Activated CD4-positive, alpha-beta T cell treated with anti-CD3 and anti-CD28 coated beads, Interleukin-2, Interleukin-4, amounts not matched to agents 100 ng/mL and 50 ng/mL, durations not matched to agents 16 hours and 8 hours (primary cell): Measurements from ENCODE around the gene MMP28.
A peak's percentile ranks its signal among the peaks of the same experiment; 100 is the strongest.

ENCODE experiments used
- DNase-seq: peaks from one replicate; pipeline ENCODE4 v3.0.0-alpha.2; 2020; ENCODE audit warnings: low spot score

The MMP28 gene

GRCh38 chr17:35797918-35798317 is 2.5 kb upstream of the MMP28 start:
- no peak for DNase-seq

DNA sequence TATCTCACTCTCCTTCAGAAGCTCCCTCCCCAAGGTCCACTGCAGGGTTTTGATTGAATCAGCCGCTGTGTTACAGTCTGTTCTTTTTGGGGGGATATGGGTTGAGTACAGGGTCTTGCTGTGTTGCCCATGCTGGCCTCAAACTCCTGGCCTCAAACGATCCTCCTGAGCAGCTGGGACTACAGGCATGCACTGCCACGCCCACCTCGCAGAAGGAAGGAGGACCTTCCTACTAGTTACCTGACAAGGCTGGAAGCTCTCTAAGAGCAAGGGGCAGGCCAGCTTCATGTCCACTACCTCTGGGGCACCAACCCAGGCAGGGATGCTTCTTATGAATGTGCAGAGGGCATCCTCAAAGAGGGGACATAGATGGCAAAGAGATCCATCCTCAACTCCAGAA is 1.9 kb upstream of the MMP28 start:
- DNase-seq = no peak

DNA sequence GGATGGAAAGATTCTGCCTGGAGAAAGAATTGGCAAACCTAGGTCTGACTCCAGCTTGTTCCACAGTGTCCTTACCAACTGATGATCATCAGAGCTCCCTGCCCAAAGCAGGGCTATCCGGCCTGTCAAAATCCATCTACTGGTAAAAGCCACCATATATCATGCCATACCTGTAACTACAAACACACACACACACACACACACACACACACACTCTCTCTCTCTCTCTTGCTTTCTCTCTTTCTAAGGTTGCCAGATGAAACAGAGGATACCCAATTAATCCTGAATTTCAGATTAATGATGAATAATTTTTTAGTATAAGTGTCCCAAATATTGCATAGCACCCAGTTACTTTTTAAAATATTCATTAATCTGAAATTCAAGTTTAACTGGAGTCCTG is 1.5 kb upstream of the MMP28 start:
- no peak for DNase-seq

- DNase-seq = no peak
Observed at GRCh38 chr17:35795871-35796265, 427 bp upstream of the MMP28 start.

DNA sequence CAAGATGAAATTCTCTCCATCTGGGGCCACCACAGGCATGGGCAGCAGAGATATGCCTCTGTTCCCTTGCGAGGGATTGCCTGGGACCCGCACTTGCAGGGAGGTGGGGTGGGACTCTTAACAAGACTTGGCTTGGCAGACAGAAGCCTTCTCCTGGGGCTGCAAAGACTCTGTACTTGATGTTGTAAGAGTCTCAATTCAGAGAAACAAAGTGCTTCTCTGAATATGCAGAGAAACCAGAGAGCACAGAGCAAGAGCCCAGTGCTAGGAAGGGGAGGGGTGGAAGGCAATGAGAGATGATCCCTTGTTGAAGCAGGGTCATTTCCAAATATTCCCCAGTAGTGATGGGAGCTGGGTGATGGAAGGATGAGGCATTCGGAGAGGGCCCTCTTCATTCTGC is 2.2 kb downstream of the MMP28 start:
- DNase-seq = no peak

- no peak for DNase-seq
Observed at GRCh38 chr17:35791681-35792350, 3.6 kb downstream of the MMP28 start.

- DNase-seq = no peak
Observed at GRCh38 chr17:35790841-35791240, 4.6 kb downstream of the MMP28 start.

DNA sequence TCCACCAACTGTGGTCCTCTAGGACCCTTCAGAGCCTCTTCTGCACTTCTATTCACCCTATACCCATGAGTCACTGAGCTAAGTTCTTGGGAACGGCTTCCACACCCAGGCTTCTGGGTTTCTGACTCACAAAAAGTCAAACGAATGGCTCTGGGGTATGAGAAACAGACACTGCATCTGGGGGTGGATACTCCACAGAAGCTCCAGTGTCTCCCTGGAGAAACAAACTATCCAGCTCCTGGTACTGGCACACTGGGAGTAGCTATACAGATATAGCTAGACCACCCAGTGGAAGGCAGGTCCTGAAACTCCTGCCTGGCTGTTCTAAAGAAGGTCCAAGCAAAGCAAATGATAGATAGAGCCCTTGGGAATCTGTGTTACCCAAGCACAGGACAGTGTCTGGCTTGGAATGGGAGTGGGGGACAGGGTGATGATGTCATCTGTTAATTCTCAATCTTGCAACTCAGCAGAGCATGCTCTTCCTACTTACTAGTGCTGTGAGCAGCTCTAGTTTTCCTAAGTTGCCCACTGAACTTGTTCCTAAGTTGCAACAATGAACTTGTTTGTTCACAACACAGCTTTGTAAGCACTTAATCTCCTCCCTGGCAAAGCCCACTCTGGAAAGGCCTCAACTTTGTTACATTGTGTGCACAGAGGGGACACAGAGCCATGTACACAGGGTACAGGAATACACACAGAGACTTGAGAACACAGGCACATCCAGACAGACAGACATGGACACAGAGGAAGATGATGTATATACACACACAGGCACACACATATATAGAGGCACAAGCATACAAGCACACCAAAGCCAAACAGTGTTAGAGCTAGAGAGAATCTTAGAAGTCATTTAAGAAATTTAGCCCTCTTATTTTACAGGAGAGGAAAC is 6.7 kb downstream of the MMP28 start:
- DNase-seq = no peak

GRCh38 chr17:35786941-35787432 is 8.5 kb downstream of the MMP28 start:
- DNase-seq = no peak

DNA sequence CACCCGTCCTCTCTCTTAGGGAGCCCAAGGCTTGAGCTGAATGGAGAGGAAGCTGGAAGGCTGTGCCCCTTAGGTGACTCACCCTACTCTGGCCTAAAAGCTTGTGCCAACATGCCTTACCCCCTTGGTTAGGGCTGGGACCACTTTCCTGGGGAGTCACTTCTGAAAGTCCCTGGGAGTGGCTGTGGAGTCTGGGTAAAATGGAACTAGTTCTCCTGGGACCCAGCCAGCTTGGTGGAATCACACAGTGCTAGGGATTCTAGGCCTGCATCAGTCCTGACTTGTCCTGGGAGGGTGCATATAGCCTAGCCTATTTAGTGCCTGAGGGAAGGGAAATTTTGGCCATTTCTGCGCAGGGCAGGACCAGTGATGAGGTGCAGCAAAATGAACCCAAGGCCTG is 10.5 kb downstream of the MMP28 start:
- no peak for DNase-seq

- no peak for DNase-seq
Observed at GRCh38 chr17:35780950-35781349, 14.5 kb downstream of the MMP28 start.

DNA sequence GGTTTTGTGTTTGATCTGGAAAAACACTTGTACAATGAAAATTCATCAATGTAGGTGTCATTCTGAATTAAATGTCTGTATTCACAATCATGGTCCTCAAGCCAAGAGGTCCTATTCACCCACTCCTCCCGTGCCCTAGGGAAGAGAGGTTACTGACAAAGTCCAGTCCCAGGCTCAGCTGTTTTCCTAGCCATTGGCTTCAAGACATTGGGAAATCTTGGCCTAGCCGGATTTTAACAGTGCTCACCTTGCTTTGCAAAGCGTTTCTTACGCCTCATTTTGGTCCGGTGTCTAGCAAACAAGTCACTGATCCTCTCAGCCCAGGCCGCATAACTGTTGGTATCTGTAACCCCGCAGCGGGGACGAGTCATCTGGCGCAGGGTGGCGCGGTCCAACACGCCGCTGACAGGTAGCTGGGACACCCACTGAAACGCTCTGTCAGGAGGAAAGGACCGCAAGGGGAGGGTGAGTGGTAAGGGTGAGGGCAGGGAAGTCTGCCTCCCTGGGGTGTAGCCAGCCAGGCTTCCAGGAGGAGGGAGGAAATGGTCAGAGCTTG is 16.7 kb downstream of the MMP28 start:
- DNase-seq = no peak

DNA sequence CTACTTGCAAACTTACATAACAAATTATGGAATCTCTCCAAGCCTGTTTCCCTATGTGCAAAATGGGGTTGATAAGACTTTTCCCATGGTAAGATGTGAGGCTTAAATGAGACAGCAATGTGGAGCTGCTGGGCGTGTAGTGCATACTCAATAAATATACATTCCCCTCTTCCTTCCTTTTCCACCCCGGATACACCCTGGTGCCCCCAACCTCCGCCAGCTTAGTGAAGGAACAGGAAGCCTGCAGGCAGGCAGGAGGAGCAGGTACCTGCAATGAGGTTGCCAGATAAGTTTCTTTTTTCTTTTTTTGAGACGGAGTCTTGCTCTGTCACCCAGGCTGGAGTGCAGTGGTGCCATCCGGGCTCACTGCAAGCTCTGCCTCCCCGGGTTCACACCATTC is 19.9 kb downstream of the MMP28 start:
- DNase-seq = no peak

DNA sequence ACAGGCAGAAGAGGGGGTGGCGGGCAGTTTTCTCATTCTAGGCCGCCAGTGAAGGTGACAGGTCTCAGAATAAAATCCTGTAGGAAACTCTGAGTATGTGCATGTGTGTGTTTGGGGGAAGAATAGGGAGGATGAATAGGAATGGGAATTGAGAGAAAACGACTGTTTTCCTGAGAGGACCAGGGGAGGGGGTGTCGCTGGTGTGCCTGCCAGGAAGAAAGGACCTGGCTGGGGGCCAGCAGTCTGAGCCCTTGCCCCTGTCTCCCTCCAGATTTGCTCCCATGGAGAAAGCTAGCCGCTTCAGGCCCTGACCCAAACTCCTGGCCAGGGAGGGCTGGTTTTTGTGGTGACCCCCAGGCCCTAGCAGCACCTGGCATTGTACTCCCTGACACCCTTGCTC is 20.4 kb downstream of the MMP28 start:
- DNase-seq = no peak

- DNase-seq = no peak
Observed at GRCh38 chr17:35774499-35774898, 20.9 kb downstream of the MMP28 start.

GRCh38 chr17:35773679-35774425 is 21.6 kb downstream of the MMP28 start:
- DNase-seq = no peak

GRCh38 chr17:35773129-35773528 is 22.3 kb downstream of the MMP28 start:
- no peak for DNase-seq

DNA sequence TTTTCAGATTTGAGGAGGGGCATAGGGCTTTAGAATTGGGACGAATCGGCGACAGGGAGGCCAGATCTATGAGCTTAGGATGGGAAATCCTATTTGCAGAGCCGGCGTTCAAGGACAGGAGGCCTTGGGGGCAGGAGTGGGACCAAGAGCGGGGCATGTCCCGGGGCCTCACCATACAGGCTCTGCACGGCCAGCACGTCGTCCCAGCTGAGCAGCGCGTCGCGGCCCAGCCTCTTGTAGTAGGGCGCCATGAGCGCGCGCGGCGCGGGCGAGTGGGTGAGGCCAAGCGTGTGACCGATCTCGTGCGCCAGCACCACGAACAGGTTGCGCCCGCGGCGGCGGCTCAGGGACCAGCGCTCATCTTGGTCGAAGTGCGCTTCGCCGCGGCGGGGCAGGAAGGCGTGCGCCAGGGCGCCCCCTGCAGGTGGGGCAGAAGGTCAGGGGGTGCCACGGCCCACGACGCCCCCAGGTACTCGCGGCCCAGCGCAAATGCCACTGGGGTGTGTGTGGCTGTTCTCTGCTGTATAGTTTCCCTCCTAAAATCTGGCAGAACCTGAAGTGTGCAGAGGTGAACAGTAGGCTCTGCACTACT is 25.4 kb downstream of the MMP28 start:
- no peak for DNase-seq

- no peak for DNase-seq
Observed at GRCh38 chr17:35768797-35769196, 26.6 kb downstream of the MMP28 start.

- peak; percentile 27 for DNase-seq
Observed at GRCh38 chr17:35766903-35767510, 28.4 kb downstream of the MMP28 start.

- no peak for DNase-seq
Observed at GRCh38 chr17:35766489-35766877, 29.0 kb downstream of the MMP28 start.
